ENCODE data around the gene PRM2. TPM values are rescaled to one million over a fixed set of nuclear protein-coding genes. Genes with fewer than 3 reads are reported as not detected.

The PRM2 gene
- total RNA-seq, 1 donor from 2014 or later: not detected

- no peak for TF ChIP-seq CTCF (IDR thresholded peaks at IDR 0.05)
- Mint-ChIP-seq H3K27me3 (ENCODE audit: low read depth) (peaks cover 13% of the 10 kb centered on the region), H3K4me1 (ENCODE audit: low read depth) (no peaks in the 10 kb centered on the region), H3K4me3 (ENCODE audit: unreplicated experiment) (no peak overlapping the region), H3K27ac (ENCODE audit: unreplicated experiment) (no peak overlapping the region), H3K36me3 (ENCODE audit: low read depth) (no peaks in the 10 kb centered on the region), H3K9me3 (ENCODE audit: low read depth) (no peaks in the 10 kb centered on the region)
- DNase-seq (ENCODE audit: low spot score): no peak
Measured at GRCh38 chr16:11289202-11289601, 12.9 kb upstream of the PRM2 start.

GRCh38 chr16:11285842-11286241 lies 9.6 kb upstream of the PRM2 start:
- Mint-ChIP-seq H3K4me3 (ENCODE audit: unreplicated experiment) (no peak overlapping the region), H3K36me3 (ENCODE audit: low read depth) (no peaks in the 10 kb centered on the region), H3K9me3 (ENCODE audit: low read depth) (no peaks in the 10 kb centered on the region), H3K27ac (ENCODE audit: unreplicated experiment) (no peak overlapping the region), H3K4me1 (ENCODE audit: low read depth) (no peaks in the 10 kb centered on the region), H3K27me3 (ENCODE audit: low read depth) (peaks cover 22% of the 10 kb centered on the region)
- DNase-seq (ENCODE audit: low spot score): no peak
- TF ChIP-seq CTCF (IDR thresholded peaks at IDR 0.05): no peak

DNA sequence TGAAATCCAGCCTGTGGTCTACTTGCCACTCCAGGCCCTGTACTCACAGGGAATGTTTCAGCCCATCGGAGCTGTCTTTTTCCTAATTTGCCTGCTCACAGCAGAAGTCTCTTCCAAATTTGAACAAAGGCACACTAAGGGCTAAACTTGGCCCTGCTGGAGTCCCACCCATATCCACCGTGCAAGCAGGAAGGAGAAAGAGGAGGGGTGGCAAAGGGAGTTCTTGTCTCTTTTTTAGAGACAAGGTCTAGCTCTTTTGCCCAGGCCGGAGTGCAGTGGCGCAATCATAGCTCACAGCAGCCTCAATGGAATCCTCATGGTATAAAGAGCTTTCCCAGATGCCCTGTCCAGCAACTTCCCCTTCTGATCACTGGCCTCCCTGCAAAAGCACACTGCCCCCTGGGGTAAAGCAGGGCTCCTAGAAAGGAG lies 7.6 kb upstream of the PRM2 start:
- no peaks in the 10 kb centered on the region for H3K36me3 Mint-ChIP-seq (ENCODE audit: low read depth)
- no peaks in the 10 kb centered on the region for H3K4me1 Mint-ChIP-seq (ENCODE audit: low read depth)
- H3K27me3 Mint-ChIP-seq (ENCODE audit: low read depth): peaks cover 29% of the 10 kb centered on the region
- no peak for DNase-seq (ENCODE audit: low spot score)
- no peak for TF ChIP-seq CTCF (IDR thresholded peaks at IDR 0.05)
- no peak overlapping the region for H3K4me3 Mint-ChIP-seq (ENCODE audit: unreplicated experiment)
- no peak overlapping the region for H3K27ac Mint-ChIP-seq (ENCODE audit: unreplicated experiment)
- no peaks in the 10 kb centered on the region for H3K9me3 Mint-ChIP-seq (ENCODE audit: low read depth)

GRCh38 chr16:11280616-11281522 lies 4.6 kb upstream of the PRM2 start, which contains the start of gene PRM1:
TSS of gene PRM1 (minus strand) at chr16:11281330. CDS start at chr16:11281238, 92 bp downstream.
- Mint-ChIP-seq H3K9me3 (ENCODE audit: low read depth) (peaks cover 5% of the 10 kb centered on the region), H3K27ac (ENCODE audit: unreplicated experiment) (no peak within 1 kb of the TSS), H3K4me3 (ENCODE audit: unreplicated experiment) (no peak within 1 kb of the TSS), H3K4me1 (ENCODE audit: low read depth) (no peaks in the 10 kb centered on the region), H3K27me3 (ENCODE audit: low read depth) (peaks cover 19% of the 10 kb centered on the region), H3K36me3 (ENCODE audit: low read depth) (no peaks in the 10 kb centered on the region)
- no peak for TF ChIP-seq CTCF (IDR thresholded peaks at IDR 0.05)
- DNase-seq (ENCODE audit: low spot score): no peak

DNA sequence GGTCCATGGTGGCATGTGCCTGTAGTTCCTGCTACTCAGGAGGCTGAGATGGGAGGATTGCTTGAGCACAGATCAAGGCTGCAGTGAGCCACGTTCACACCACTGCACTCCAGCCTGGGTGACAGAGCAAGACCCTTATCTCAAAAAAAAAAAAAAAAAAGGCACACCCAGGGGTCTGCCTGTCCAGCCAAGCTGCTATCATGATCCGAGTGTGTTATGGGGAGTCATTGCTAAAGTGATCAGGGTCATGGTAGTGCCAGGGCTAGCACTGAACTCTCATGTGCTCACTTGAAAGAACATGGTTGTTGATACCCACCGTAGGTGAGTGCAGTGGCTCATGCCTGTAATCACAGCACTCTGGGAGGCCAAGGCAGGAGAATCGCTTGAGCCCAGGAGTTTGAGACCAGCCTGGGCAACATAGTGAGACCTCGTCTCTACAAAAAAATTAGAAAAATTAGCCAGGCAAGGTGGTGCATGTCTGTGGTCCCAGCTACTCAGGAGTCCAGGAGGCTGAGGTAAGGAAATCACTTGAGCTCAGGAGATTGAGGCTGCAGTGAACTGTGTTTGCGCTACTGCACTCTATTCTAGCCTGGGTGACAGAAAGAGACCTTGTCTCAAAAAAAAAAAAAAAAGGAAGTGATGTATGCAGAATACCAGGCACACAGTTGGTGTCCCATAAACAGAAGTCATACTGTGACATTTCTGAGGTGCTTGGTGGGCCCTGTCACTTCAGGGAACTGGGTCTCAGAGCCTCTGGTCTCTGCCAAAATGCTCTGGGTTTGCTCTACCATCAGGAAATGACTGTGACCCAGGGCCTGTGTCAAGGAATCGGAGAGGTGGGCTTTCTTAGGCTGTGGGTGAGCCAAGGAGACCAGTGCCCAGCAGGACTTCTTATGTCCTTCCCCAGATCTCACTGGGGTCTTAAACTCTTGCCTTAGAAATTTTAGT lies 2.7 kb upstream of the PRM2 start:
- no peak for TF ChIP-seq CTCF (IDR thresholded peaks at IDR 0.05)

More for the DNA sequence above, 2.7 kb upstream of the PRM2 start:
- DNase-seq (ENCODE audit: low spot score): no peak
- H3K9me3 Mint-ChIP-seq (ENCODE audit: low read depth): peaks cover 5% of the 10 kb centered on the region
- H3K27me3 Mint-ChIP-seq (ENCODE audit: low read depth): peaks cover 16% of the 10 kb centered on the region
- H3K4me1 Mint-ChIP-seq (ENCODE audit: low read depth): no peaks in the 10 kb centered on the region
- no peak overlapping the region for H3K4me3 Mint-ChIP-seq (ENCODE audit: unreplicated experiment)
- no peaks in the 10 kb centered on the region for H3K36me3 Mint-ChIP-seq (ENCODE audit: low read depth)
- H3K27ac Mint-ChIP-seq (ENCODE audit: unreplicated experiment): no peak overlapping the region

All from chondrocyte (in vitro differentiated cells).